Activated CD8-positive, alpha-beta memory T cell treated with anti-CD3 and anti-CD28 coated beads for 4 hours (primary cell): ENCODE results near the gene PTPRJ.

Source experiments
- DNase-seq, 2 donors: peaks; one replicate each; pipeline ENCODE4 v3.0.0-alpha.2; 2020; ENCODE audit warnings: low read depth in 2 of 2

The PTPRJ gene

DNA sequence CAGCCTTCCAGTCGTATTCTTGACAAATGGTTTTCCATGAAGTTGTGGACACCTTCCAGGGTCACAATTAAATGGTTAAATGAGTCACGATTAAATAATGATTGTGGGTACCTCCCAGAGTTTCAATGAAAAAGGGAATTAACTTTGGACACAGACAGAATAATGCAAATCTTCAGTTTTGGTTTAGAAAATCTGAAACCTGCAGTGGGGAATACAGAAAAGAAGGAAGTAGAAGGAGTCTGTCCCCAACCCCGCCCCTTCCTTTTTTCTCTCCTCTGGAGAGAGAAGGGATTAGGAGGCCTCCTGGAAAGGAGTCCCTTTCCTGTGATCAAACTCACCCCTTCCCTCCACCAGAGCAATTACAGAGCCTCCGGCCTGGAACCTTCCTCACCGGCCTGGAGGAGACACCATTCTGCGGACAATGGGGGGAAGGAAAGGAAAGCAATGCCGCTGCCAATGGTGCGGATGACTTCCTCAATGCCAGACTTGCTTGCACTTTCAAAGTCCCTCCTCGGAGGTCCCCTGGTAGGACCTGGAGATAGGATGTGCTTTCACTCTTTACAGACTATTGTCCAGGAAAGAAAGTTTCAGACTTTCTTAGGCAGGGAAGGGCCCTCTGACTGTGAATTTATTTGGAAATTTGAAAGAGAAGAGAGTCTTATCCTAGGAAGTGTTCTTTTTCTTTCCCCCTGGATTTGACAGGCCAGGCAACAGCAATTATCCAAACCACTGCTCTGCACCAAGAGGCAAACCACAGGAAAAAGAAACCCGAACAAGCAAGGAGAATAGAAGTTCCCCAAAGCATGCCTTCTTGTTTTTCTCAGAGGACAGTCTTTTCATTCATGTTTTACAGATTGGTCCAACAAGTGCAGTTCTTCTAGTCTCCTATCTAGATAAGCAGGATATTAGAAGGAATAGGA is 86.8 kb downstream of the PTPRJ start:
- DNase-seq: no peak

DNA sequence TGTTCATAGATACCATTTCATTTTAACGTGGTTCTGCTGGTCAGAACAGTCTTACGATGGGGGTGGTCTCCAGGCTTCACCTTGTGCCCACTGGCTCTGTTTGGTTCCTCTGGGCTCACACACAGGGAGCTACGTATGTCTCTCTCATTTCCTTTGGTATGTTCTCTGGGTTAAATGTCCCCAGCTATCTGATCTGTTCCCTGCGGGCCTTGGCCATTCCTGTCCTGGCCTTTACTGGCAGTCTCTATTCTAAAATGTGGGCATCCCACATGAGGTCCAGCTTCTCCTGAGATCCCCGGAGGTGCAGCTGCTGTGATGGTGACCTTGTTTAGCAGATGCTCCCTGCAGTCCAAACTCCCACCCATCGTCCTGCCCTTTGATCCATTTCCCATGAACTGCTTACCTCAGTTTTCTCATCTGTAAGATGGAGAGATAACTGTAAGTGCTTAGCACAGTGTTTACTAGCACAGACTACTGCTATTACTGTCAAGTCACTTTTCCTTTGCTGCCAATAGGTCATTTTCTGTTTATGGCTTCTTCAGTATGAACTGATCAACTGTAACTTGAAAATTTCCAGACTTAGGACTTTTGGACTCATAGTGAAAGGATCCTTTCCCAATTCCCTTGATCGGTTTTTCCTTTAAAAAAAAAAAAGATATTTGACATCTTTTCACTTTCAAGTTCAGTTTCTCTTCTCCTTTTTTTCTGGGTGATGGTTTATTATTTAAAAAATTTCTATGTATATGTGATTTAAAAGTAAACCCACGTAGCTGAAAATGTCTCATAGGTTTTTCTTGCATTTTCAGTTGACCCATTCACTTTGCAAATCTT is 92.9 kb downstream of the PTPRJ start:
- DNase-seq: no peak

DNA sequence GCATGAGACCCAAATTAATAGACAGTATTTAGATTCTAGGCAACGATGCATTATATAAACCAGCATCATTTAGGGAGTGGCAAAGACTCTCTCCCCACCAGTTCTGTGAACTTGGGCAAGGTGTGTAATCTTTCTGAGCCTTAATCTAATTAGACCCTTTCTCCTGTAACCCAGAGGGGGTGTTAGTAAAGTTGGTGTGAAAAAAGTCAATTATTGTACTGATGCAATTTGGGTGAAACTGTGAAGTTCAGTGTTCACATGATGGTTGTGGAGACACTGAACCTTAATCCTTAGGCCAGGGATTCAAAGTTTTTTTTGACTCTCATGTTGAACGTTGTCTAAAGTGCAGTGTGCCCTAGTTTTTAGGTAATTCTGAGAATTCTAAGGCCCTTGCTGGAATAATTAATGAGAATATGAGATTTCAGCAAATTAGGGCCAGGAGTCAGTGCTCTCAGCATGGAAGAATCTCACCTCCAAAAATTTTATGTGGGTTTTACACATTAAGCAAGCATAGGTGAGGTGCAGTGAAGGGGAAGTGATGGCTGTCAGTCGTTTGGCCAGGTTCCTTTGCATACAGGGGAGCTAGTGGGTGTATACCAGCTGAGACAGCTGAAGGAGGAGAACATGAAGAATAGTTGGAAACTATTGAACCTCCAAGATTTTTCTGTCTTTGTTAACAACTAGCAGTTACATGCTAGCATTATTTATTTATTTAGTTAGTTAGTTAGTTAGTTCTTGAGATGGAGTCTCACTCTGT is 94.2 kb downstream of the PTPRJ start:
- DNase-seq: no peak

DNA sequence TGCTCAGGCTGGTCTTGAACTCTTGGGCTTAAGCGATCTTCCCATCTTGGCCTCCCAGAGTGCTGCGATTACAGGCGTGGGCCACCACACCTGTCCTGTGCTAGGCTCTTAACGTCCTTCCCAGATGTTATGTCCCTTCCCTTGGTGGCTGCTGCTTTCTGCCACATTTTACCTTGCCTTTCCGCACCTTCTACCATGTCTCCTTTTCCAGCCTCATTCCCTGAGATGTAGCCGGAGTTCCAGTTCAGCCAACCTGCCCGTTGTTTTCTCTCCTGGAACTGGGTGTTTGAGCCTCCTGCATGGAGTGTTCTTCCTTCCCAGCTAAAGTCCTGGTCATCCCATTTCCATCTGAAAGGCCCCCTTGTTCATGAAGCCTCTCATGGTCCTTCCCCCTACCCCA is 95.3 kb downstream of the PTPRJ start:
- no peak for DNase-seq

DNA sequence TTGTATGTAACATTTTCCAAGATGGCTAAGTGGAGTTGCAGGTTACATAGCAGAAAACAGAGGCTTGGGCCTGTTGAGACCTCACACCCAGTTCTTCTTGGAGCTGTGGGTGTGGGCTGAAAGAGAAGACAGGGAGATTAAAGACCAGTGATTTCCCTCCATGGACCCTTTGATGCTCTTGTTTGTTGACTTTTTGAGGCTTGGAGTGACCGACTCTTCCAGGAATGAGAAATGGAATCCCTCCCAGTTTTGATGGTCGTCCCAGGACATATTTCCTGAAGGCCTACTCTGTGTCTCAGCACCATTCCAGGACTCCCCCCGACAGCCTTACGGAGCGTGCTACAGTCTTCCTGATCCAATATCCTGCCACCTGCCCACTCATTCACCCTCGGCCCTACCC is 96.9 kb downstream of the PTPRJ start:
- DNase-seq: no peak

DNA sequence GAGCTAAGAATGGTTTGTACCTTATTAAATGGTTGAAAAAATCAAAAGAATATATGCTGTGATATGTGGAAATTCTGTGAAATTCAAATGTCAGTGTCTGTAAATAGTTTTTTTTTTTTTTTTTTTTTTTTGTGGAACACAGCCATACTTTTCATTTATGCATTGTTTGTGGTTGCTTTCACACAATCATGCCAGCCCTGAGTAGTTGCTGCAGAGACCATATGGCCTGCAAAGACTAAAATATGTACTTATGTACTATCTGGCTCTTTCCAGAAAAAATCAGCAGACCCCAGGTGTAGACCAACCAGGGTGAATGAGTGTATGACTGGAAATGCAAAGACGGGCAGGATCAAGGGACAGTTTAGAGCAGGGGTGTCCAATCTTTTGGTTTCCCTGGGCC is 98.3 kb downstream of the PTPRJ start:
- DNase-seq: no peak

DNA sequence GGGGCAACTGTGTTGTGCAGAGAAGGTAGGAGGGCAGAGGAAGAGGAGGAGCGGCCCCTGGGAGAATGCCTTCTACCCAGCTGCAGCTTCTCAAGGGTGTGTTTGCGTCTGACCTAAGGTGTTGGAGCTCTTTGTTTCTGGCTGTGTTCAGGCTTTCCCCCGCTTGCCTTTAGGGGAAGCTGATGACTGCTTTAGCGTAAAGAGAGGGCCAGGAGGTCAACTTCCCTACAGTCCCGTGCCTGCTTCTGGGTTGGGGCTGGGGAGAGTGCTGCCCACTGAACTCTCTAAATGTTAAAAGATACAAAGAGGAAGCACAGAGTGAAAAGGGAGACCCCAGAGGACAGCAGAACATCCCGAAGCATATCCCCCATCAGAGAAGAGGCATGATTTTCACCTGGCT is 99.2 kb downstream of the PTPRJ start:
- no peak for DNase-seq

DNA sequence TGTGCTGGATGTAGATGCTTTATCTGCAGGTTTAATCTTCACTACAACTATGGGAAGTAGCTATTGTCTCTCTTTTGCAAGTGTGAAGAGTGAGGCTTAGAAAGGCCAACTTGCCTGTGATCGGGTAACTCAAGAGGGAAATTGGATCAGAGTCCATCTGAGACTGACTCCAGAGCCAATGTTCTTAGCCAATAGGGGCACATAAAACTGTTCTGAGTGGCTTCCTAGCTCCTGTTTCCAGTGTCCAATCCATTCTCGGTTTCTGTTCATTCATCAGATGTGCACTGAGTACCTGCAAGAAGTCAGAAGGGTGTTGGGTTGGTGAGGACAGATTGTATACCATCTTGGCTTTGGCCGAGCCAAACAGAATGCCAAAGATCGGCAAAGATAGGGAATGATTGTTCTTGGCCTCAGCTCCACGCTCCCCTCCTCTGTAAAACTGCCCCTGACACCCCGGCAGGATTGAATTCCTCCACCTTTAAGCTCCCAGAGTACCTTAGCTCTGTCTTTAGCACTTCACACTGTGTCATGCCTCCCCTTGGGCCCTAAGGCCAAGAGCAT is 100.0 kb downstream of the PTPRJ start:
- no peak for DNase-seq

DNA sequence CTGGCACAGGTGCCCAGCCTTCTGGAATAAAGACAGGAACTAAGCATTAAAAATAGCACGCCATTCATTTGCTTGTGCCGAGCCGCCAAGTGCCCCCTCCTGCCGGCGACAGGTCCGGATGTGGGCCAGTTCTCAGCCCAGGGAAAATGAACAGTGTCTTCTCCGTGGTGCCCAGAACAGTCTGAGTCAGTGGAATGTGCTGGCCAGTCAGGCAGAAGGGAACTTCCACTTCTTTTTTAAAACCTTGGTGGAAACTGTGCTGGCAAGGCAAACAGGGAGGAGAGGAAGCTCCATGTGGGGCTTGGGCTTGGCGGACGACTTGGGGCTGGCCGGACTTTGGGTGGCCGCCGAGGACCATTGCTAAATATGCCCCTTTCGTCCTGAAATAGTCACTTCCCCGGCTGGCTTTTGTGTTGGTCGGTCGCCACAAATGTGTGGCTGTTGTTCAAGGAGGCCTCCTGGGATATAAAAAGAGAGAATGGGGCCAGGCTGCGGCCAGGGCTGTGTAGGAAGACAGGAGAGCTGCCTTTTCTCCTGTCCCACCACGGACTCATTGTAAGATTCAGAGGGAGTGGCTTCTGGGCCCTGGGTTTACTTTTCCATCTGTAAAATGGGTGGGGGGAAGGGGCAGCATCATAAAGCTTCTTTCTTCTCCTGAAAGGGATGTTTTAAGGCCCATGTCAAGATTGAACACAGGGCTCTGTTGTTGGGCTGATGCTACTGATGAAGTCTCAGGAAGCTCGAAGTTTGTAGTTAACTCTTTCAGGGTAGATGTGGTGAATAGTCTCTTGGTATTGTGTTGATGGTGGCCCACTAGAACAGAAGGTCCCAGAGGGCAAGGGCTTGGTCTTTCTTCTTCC is 101.0 kb downstream of the PTPRJ start:
- DNase-seq: no peak

DNA sequence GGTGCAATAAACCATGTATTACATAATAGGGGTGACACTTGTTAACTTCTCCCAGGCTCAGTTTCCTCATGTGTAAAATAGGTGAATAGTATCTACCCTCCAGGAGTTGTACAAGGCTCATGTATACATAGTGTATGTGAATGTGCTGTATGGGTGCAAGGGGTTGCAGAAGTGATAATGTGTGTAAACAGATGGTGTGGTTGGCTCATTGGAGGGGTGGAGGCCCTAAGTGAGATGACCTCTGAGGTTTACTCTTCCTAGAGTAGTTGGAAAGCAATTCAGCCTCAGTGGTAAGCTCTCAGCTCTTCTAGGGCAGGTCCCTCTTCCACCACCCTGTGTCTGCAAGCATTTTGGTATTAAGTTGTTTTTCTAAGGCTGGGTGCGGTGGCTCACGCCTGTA is 102.4 kb downstream of the PTPRJ start:
- DNase-seq: no peak

DNA sequence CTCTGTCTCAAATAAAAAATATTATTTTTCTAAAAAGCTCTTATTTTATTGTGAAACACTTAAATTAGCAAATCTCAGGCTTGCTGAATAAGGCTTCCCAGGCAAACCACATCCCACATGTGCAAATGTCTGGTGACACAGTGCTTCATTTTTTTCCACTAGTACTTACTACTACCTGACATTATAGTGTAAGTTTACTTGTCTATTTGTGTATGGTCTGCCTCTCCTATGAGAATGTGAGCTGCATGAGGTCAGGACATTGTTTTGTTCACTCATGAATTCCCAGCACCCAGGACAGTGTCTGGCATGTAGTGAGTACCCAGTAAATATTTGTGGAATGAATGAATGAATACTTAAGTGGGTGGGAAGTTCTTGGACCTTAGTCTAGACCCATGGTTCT is 103.1 kb downstream of the PTPRJ start:
- no peak for DNase-seq

DNA sequence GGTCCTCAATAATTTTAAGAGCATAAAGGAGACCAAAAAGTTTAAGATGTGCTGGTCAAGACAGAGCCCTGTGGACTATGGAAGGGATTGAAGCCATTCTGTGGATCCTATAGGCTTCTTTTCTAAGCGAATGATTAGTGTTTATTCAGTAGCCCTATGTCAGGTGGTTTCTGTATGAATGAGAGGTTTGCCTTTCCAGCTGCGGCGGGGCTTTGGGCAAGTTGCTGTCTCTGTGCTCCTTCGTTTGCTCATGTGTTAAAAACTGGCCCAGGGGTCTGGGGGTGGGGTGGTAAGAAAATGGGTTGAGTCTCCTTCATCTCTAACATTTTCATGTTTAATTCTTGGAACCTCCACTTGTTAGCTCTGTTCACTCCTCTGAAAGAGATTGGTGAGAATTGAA is 105.3 kb downstream of the PTPRJ start:
- DNase-seq: no peak

DNA sequence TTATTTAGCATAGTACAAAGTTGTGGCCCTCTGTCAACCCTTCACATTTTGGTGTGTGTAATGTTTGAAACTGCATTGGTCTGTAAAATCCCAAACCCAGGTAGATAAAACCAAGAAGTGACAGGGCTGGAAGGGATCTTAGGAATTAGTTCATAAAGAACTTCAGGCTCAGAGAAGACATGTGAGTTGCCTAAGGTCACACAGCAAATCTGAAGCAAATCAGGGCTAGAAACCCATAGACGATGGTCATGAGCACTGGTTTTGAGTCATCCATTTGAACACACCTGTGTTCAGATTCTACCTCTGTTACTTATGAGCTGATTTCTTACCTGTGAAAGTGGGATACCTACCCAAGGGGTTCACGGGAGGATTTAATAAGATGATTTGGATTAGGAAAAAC is 107.1 kb downstream of the PTPRJ start:
- DNase-seq: no peak

DNA sequence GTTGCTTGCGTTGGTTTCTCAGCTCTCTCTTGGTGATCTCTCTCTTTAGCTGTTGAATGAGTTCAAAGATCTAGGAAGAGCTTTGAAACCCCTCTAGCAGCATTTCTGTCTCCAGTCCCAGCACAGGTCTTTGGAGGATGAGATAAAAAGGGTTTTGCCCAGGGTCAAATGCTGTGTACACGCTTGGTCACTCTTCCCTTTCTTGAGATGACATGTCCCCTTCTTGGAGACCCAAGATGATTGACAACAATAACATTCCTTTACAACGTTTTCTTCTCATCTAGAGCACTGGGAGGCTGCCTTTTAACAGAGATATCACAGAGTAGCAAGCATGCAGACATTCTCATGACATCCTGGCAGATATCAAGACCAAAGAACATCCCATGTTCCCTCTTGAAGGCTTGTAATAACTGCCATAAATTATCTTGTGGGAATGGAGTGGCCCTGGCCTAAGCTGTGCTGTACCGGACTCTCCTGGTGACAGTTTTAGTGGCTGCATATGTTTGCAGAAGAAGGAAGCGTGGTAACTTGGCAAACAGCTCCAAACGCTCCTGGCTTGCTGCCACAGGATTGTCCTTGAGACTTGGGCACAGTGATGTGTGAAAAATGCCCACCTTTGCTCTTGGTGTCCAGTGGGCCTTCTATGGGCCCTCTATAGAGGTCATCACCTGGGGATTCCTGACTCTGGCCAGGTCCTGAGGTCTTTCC is 107.8 kb downstream of the PTPRJ start:
- no peak for DNase-seq

DNA sequence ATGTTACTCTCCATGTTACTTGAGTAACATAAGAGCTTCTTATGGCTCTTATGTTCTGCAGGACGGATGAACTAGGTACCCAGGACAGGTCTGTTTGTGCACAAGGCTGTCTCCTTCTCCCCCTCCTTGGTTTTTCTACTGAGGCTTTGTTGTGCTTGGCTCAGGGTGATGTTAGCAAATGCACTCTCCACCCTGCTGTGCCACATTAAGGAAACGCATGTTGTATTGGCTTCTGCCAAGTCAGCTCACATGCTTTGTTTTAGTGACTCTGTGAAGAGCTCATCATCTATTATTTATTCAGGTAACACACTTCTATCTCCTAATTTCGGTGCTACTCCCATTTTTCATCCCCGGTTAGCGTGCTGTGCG is 108.3 kb downstream of the PTPRJ start:
- DNase-seq: no peak

DNA sequence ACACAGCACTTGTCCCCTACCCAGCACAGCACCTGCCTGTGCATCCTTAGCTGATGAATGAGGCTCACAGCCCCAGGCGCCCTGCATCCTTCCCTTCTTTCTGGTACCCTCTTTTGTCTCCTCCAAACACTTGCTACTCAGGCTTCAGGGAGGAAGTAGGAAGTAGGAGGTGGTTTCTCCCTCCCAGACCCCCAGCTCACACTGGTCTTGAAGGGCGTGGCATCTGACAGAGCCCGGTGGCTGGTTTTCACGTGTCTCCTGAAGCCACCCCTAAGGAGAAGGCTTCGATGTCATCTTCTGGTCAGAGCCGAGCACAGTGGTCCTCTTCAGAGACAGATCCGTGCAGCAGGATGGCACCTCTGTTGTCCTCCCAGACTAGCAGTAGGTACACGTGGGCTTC is 109.8 kb downstream of the PTPRJ start:
- no peak for DNase-seq

DNA sequence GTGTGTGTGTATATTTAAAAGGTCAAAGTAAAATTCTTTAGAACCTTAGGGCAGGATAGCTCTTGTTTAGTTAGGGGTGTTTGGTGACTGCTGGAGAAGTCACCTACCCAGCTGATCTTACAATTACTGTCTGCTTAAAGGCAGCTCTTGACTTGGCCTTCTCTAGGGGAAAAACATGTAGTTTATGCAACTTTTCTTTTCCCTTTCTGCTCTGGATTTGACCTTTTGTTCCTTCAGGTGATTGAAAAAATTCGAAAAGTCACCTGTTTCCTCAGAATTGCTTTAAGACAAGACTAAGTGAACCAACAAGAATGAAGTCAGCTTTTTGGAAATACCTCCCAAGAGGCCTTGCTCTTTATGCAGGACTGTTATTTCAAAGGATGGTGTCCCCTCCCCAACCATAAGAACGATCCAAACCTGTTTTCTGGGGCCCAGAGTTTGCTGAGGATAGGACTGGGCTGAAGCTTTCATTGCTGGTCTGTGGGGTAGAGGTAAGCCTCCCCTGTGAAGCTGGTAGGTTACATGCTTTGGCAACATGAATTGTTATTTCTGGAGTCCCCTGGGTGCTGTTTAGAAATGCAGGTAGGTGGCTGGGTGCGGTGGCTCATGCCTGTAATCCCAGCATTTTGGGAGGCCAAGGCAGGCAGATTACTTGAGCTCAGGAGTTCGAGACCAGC is 111.2 kb downstream of the PTPRJ start:
- no peak for DNase-seq

DNA sequence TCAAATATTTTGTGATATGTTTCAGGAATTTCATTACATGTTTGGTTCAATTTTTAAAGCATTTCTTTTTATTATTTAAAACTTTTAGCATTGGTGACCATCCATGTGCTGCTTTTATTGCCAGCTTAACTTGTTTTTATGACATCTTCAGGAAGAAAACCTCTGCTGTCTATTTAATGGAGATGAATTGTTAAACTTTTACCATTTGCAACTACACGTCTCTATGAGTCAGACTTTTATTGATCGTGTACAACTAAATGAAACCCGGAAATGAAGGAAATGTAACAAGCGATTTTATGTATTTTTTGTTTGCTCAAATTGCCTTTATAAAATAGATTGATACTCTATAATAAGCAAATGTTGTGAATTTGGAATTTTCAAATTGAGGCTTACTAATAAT is 113.0 kb downstream of the PTPRJ start:
- no peak for DNase-seq

DNA sequence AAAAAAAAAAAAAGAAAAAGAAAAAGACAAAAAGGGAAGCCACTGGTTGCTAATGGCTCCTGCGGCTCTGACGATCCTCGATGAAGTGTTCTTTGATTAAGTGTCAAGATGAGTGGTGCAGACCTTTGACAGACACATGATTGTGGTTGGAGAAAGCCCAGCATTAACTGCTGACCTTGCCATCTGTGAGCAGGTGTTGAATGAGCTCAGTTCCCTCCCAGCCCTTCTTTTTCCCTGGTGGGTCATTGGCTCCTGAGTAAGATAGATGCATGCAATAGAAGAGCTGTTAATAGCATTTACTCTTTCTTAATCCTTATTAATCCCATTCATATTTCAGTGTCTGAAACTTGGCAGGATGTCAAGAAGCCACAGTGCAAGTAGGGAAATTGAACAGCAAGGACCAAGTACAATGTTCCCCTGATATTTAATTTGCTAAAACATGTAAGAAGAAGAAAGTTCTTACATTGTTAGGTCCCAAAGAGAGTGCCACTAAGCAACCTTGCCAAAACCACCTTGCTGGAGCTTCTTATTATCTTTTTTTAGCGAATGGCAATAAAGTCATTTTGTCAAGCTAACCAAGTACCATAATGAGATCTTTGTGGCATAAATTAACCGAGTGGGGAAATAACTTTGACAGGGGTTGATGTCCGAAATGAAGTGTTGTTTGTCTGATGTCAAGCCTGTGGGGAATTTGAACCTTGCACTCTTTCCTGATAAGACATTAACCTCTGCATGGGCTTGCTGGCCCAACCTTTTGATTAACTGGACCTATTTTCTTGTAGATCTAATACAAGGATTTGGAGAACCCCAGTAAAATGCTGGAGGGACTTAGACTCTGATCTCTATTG is 113.7 kb downstream of the PTPRJ start:
- no peak for DNase-seq
